Measurements from ENCODE around the gene BACE1-AS.

The BACE1-AS gene

GRCh38 chr11:117290809-117291396 lies at the start of gene BACE1-AS:
BACE1-AS (plus strand) TSS chr11:117291346.
- no peak for DNase-seq
- Histone ChIP-seq H3F3A (ENCODE audit: insufficient read depth, low read length) (no peaks in the 10 kb centered on the region), H3K4me2 (ENCODE audit: low read depth, low read length) (no peak within 1 kb of the TSS), H3K4me1 (ENCODE audit: low read length) (no peaks in the 10 kb centered on the region), H3K36me3 (replicated peaks; ENCODE audit: insufficient read depth, low read length) (no peaks in the 10 kb centered on the region), H4K20me1 (ENCODE audit: insufficient read depth, low read length) (no peaks in the 10 kb centered on the region), H3K27ac (ENCODE audit: low read length) (no peak within 1 kb of the TSS), H3K27me3 (replicated peaks; ENCODE audit: insufficient read depth, low read length) (no peaks in the 10 kb centered on the region), H3K9me3 (replicated peaks; ENCODE audit: insufficient read depth, low read length) (no peaks in the 10 kb centered on the region), H3K9ac (ENCODE audit: low read length) (no peak within 1 kb of the TSS), H3K79me2 (ENCODE audit: low read length) (no peaks in the 10 kb centered on the region), H3K9me2 (replicated peaks; ENCODE audit: insufficient read depth, low read length) (no peaks in the 10 kb centered on the region), H3K4me3 (ENCODE audit: low read length) (no peak within 1 kb of the TSS), H2AFZ (ENCODE audit: low read length) (no peak within 1 kb of the TSS)
- TF ChIP-seq EZH2phosphoT487 (IDR thresholded peaks at IDR 0.05; ENCODE audit: low read length) = no peak
- TF ChIP-seq, protein P1, sequence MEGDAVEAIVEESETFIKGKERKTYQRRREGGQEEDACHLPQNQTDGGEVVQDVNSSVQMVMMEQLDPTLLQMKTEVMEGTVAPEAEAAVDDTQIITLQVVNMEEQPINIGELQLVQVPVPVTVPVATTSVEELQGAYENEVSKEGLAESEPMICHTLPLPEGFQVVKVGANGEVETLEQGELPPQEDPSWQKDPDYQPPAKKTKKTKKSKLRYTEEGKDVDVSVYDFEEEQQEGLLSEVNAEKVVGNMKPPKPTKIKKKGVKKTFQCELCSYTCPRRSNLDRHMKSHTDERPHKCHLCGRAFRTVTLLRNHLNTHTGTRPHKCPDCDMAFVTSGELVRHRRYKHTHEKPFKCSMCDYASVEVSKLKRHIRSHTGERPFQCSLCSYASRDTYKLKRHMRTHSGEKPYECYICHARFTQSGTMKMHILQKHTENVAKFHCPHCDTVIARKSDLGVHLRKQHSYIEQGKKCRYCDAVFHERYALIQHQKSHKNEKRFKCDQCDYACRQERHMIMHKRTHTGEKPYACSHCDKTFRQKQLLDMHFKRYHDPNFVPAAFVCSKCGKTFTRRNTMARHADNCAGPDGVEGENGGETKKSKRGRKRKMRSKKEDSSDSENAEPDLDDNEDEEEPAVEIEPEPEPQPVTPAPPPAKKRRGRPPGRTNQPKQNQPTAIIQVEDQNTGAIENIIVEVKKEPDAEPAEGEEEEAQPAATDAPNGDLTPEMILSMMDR (IDR thresholded peaks at IDR 0.05; ENCODE audit: low read length) = no peak
- no peak for TF ChIP-seq EZH2 (optimal IDR thresholded peaks at IDR 0.05; ENCODE audit: low read depth, low read length)

DNA sequence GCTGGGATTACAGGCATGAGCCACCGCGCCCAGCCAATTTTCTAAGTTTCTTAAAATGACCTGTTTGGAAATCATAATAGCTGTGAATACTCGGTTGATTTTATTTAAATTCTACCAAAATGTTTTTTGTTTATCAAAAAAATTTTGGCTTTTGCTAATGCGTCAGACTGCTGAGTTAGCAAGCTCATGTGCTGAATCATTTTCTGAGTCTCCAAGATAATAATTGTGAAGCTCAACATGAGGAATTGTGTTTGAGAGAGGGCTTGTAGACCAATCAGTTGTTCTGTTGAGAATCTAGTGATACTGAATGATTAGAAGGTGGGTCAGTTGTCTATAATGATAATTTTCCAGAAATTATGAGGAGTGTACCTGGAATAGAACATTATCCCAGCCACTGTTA lies 42.8 kb upstream of the BACE1-AS start:
- H3F3A ChIP-seq (ENCODE audit: insufficient read depth, low read length) = no peaks in the 10 kb centered on the region
- no peak for DNase-seq
- H4K20me1 ChIP-seq (ENCODE audit: insufficient read depth, low read length) = no peaks in the 10 kb centered on the region
- no peak overlapping the region for H3K4me3 ChIP-seq (ENCODE audit: low read length)
- H3K27me3 ChIP-seq (replicated peaks; ENCODE audit: insufficient read depth, low read length) = no peaks in the 10 kb centered on the region
- H3K9ac ChIP-seq (ENCODE audit: low read length) = no peak overlapping the region
- H3K36me3 ChIP-seq (replicated peaks; ENCODE audit: insufficient read depth, low read length) = no peaks in the 10 kb centered on the region
- TF ChIP-seq, protein P1 (IDR thresholded peaks at IDR 0.05; ENCODE audit: low read length) = no peak
- no peak for TF ChIP-seq EZH2 (optimal IDR thresholded peaks at IDR 0.05; ENCODE audit: low read depth, low read length)
- TF ChIP-seq EZH2phosphoT487 (IDR thresholded peaks at IDR 0.05; ENCODE audit: low read length) = no peak
- no peak overlapping the region for H2AFZ ChIP-seq (ENCODE audit: low read length)
- no peak overlapping the region for H3K4me2 ChIP-seq (ENCODE audit: low read depth, low read length)
- H3K79me2 ChIP-seq (ENCODE audit: low read length) = no peaks in the 10 kb centered on the region
- H3K9me3 ChIP-seq (replicated peaks; ENCODE audit: insufficient read depth, low read length) = no peaks in the 10 kb centered on the region
- no peaks in the 10 kb centered on the region for H3K4me1 ChIP-seq (ENCODE audit: low read length)
- H3K9me2 ChIP-seq (replicated peaks; ENCODE audit: insufficient read depth, low read length) = no peaks in the 10 kb centered on the region
- H3K27ac ChIP-seq (ENCODE audit: low read length) = no peak overlapping the region

DNA sequence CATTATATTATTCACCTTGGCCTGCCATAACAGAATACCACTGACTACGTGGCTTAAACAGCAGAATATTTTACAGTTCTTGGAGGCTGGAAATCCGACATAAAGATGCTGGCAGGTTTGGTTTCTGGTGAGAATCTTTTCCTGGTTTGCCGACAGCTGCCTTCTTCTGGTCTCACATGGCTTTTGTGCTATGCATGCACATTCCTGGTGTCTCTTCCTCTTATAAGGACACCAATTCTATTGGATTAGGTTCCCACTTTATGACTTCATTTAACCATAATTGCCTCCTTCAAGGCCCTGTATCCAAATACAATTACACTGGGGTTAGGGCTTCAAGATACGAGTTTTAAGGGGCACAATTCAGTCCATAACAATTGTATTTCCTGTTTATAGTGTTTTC lies 41.6 kb upstream of the BACE1-AS start:
- Histone ChIP-seq H3K4me3 (ENCODE audit: low read length) (no peak overlapping the region), H3K9me3 (replicated peaks; ENCODE audit: insufficient read depth, low read length) (no peaks in the 10 kb centered on the region), H3K9me2 (replicated peaks; ENCODE audit: insufficient read depth, low read length) (no peaks in the 10 kb centered on the region), H3K4me1 (ENCODE audit: low read length) (no peaks in the 10 kb centered on the region), H3F3A (ENCODE audit: insufficient read depth, low read length) (no peaks in the 10 kb centered on the region), H3K27me3 (replicated peaks; ENCODE audit: insufficient read depth, low read length) (no peaks in the 10 kb centered on the region), H3K79me2 (ENCODE audit: low read length) (no peaks in the 10 kb centered on the region), H3K36me3 (replicated peaks; ENCODE audit: insufficient read depth, low read length) (no peaks in the 10 kb centered on the region), H2AFZ (ENCODE audit: low read length) (no peak overlapping the region), H3K27ac (ENCODE audit: low read length) (no peak overlapping the region), H3K4me2 (ENCODE audit: low read depth, low read length) (no peak overlapping the region), H3K9ac (ENCODE audit: low read length) (no peak overlapping the region), H4K20me1 (ENCODE audit: insufficient read depth, low read length) (no peaks in the 10 kb centered on the region)
- DNase-seq = no peak
- no peak for TF ChIP-seq EZH2phosphoT487 (IDR thresholded peaks at IDR 0.05; ENCODE audit: low read length)
- TF ChIP-seq, protein P1 (IDR thresholded peaks at IDR 0.05; ENCODE audit: low read length) = no peak
- TF ChIP-seq EZH2 (optimal IDR thresholded peaks at IDR 0.05; ENCODE audit: low read depth, low read length) = no peak

All from MM.1S (cell line).